AG04450 (cell line): ENCODE measurements around the gene OCSTAMP. TPM values are rescaled to one million over a fixed set of nuclear protein-coding genes. Genes with fewer than 3 reads are reported as not detected.

Source experiments
- CTCF ChIA-PET: fragments of 300-600, 350-600 bp; formaldehyde crosslinking; extraction: SDS; loops from one replicate; lab custom pipeline; 2022; ENCODE audit warnings: antibody characterized with exemption, inconsistent platforms; lab: Charles Lee
- POLR2A ChIA-PET: fragments of 350-600 bp; formaldehyde crosslinking; extraction: SDS; loops from one replicate; lab custom pipeline; 2021; ENCODE audit warnings: antibody characterized with exemption, inconsistent platforms; lab: Yijun Ruan, JAX
- DNase-seq: peaks from one replicate; pipeline ENCODE4 v3.0.0-alpha.2; 2011; ENCODE audit warnings: low read depth, low spot score
- H3K27ac ChIP-seq: one replicate; pipeline ENCODE4 v1.5.1; 2012; ENCODE audit warnings: low read depth, low read length, control low read depth
- H3K27me3 ChIP-seq: one replicate; pipeline ENCODE4 v1.6.0; 2012; ENCODE audit warnings: low read length; ENCODE audit not compliant: control insufficient read depth, insufficient read depth
- H3K4me3 ChIP-seq: 2 replicates; pipeline ENCODE4 v1.5.1; 2011; ENCODE audit warnings: mild to moderate bottlenecking, low read depth, low read length, control low read depth
- H3K9me3 ChIP-seq: 2 replicates; pipeline ENCODE4 v1.5.1; 2012; ENCODE audit warnings: low read length; ENCODE audit not compliant: control insufficient read depth, insufficient read depth
- polyA plus RNA-seq: library from polyadenylated mRNA; depleted of rRNA; stranded (reverse); fragments of >200 nt; gene quantifications from 2 replicates; pipeline ENCODE4 v1.2.3, GENCODE V29; 2011
- TF ChIP-seq, protein P1 (sequence below): IDR thresholded peaks from 2 replicates; pipeline ENCODE4 v1.5.1; 2011; ENCODE audit warnings: low read depth, low read length, control low read depth, inconsistent platforms

The OCSTAMP gene
- polyA plus RNA-seq, 1 experiment, result not detected

DNA sequence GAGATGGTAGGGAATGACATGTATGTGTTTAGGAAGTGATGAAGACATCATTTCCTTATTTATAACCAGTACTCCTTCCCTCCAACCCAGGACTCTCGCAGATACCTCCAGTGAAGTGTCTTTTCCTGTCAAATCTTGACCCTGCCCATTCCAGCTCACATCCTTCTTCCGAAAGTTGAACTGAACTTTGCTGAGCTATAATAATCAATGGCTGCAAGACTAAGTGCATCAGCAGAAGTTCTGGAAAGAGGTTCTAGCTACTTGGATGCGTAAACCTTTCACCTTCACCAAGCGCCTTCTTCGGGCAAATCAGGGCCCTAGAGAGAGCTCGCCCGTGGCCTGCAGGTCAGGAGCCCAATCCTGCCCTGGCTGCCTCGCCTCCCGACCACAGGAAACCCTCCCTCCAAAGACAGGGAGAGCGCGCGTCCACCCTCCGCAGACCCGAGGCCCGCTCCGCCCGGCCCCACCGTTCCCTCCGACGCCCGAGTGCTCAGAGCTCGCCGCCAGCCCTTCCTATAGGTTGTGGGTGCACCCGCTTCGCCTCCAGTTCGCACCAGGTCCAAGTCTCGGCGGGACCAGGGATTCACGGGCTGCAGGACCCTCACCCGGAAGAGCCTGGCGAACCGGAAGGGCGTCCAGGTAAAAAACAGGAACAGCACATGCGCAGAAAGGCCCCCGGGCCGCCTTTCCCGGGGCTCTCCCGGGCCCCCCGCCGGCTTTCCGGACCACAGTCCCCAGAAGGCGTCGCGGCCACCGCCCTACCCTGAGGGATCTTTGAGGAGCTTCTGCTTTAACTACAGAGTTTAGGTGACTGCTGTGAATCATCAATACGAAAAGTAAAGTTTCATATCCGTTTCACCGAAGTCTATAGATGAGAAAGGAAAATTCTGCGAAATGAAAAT is 37.3 kb downstream of the OCSTAMP start, which contains the start of gene ZNF334:
Gene ZNF334 (minus strand): TSS at position 617 of the 902 bp plus-strand sequence. CDS start 1,457 bp downstream, outside the sequence.
- Histone ChIP-seq H3K4me3 (peak within 1 kb of the TSS; percentile 68), H3K9me3 (peaks cover 4% of the 10 kb centered on the region; the same call in 1 of the 2 replicates), H3K27me3 (peaks cover 5% of the 10 kb centered on the region), H3K27ac (no peak within 1 kb of the TSS)
- POLR2A ChIA-PET, result interaction anchor here (0.6 kb wide), 1 partner anchor 163 kb away, joined by 7 read pairs; no protein-coding TSS in a partner anchor
- DNase-seq, result no peak
- TF ChIP-seq, protein P1, sequence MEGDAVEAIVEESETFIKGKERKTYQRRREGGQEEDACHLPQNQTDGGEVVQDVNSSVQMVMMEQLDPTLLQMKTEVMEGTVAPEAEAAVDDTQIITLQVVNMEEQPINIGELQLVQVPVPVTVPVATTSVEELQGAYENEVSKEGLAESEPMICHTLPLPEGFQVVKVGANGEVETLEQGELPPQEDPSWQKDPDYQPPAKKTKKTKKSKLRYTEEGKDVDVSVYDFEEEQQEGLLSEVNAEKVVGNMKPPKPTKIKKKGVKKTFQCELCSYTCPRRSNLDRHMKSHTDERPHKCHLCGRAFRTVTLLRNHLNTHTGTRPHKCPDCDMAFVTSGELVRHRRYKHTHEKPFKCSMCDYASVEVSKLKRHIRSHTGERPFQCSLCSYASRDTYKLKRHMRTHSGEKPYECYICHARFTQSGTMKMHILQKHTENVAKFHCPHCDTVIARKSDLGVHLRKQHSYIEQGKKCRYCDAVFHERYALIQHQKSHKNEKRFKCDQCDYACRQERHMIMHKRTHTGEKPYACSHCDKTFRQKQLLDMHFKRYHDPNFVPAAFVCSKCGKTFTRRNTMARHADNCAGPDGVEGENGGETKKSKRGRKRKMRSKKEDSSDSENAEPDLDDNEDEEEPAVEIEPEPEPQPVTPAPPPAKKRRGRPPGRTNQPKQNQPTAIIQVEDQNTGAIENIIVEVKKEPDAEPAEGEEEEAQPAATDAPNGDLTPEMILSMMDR, result no peak
- CTCF ChIA-PET, result interaction anchor here (0.6 to 0.9 kb wide), 2 partner anchors 10 to 168 kb away, joined by 3 read pairs; no protein-coding TSS in a partner anchor

DNA sequence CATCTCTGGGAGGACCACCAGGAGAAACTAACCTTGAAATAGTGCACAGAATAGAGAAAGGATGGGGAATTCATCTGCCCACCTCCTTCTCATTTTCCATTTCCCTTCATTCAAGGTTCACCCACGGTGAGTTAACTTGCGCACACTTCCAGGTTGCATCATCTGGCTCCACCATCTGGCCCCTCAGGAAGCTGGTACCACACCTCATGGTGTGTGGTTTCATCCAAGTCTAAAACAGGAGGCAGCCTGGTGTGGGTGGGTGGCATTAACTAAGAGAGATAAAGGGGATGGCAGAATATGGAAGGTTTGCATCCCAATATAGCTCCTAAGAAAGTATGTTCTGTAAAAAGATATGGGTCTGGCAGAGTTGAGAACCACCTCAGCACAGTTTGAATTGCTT is 40.9 kb downstream of the OCSTAMP start:
- H3K4me3 ChIP-seq, result no peak overlapping the region
- ChIA-PET POLR2A (no interaction called here), CTCF (no interaction called here)
- H3K27me3 ChIP-seq, result peaks cover 5% of the 10 kb centered on the region
- H3K9me3 ChIP-seq, result peaks cover 4% of the 10 kb centered on the region; the same call in 1 of the 2 replicates
- no peak for DNase-seq
- H3K27ac ChIP-seq, result no peak overlapping the region
- TF ChIP-seq, protein P1, result no peak

DNA sequence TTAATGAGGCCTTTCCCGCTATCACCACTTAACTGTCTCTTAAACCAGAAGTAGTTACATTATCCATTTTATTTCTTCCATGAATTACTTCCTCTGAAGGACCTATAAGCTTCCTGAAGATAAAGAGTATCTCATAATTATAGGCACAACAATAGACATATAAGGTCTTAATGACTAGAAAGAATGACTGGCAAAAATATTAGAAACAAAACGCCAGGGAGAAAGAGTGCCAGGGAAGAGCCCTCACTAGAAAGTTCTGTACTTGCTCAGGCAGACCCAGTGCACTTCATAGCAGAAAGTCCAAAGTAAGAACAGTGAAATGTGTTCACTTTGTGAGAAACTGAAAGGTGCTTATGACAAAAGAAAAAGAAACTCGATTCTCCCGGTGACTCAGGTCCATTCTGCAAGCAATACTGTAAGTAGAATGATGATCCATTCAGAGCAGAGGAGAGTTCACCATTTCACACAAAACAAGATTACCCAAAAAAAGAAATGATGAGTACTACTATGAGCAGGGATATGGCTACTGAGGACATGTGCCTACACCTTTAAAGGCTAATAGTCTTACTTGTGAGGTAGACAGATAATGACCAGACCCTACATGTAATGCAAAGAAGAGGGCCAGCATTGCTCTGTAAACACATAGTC is 42.6 kb downstream of the OCSTAMP start:
- CTCF ChIA-PET, result no interaction called here
- DNase-seq, result no peak
- POLR2A ChIA-PET, result no interaction called here
- Histone ChIP-seq H3K27me3 (peaks cover 1% of the 10 kb centered on the region), H3K27ac (no peak overlapping the region), H3K4me3 (no peak overlapping the region), H3K9me3 (peaks cover 3% of the 10 kb centered on the region; the same call in 1 of the 2 replicates)
- TF ChIP-seq, protein P1, result no peak

GRCh38 chr20:46505506-46505905 is 44.9 kb downstream of the OCSTAMP start:
- Histone ChIP-seq H3K27ac (no peak overlapping the region), H3K4me3 (no peak overlapping the region), H3K27me3 (no peaks in the 10 kb centered on the region), H3K9me3 (peaks cover 9% of the 10 kb centered on the region; the same call in 1 of the 2 replicates)
- POLR2A ChIA-PET, result no interaction called here
- CTCF ChIA-PET, result no interaction called here
- TF ChIP-seq, protein P1, result no peak
- DNase-seq, result no peak
